ENCODE data around the gene RPTOR. TPM values are rescaled to one million over a fixed set of nuclear protein-coding genes. Genes with fewer than 3 reads are reported as not detected.

Gene RPTOR
- polyA plus RNA-seq, 1 donor (not counting 4 experiments of a cell fraction or from before 2014, with no cell fraction given): 4.0 TPM

- H4K20me1 ChIP-seq (ENCODE audit: control insufficient read depth, extremely low read depth, insufficient read depth, low read length): no peaks in the 10 kb centered on the region
- H3K36me3 ChIP-seq (ENCODE audit: control insufficient read depth in 2 of 2, extremely low read depth in 1 of 2, insufficient read depth in 2 of 2, low read length in 2 of 2): peaks cover 3 to 11% of the 10 kb centered on the region in 2 experiments
- peak overlapping the region; percentile 88 for H3K27ac ChIP-seq (ENCODE audit: control insufficient read depth, insufficient read depth, low read length)
- H3K9me1 ChIP-seq (ENCODE audit: control insufficient read depth, extremely low read depth, insufficient read depth, low read length): peaks cover 3% of the 10 kb centered on the region
- peaks cover 30% of the 10 kb centered on the region for H3K4me1 ChIP-seq (ENCODE audit: control insufficient read depth, extremely low read depth, insufficient read depth, low read length)
- no peaks in the 10 kb centered on the region for H3K27me3 ChIP-seq (ENCODE audit: control insufficient read depth, extremely low read depth, insufficient read depth, low read length)
- no peaks in the 10 kb centered on the region for H3K79me2 ChIP-seq (ENCODE audit: control insufficient read depth, insufficient read depth, low read length)
- DNase-seq (ENCODE audit: low read depth, low spot score) (no peak), FAIRE-seq (peak; percentile 43)
- dilution Hi-C loops (cut with MboI; ENCODE audit: extremely low pct_ligation_motif_present, low sequenced_read_pairs): no loop called here
- no peak overlapping the region for H2AFZ ChIP-seq (ENCODE audit: control insufficient read depth, low read length)
- no peaks in the 10 kb centered on the region for H3K9me3 ChIP-seq (ENCODE audit: control insufficient read depth, low read depth, low read length)
- TF ChIP-seq, protein P1, sequence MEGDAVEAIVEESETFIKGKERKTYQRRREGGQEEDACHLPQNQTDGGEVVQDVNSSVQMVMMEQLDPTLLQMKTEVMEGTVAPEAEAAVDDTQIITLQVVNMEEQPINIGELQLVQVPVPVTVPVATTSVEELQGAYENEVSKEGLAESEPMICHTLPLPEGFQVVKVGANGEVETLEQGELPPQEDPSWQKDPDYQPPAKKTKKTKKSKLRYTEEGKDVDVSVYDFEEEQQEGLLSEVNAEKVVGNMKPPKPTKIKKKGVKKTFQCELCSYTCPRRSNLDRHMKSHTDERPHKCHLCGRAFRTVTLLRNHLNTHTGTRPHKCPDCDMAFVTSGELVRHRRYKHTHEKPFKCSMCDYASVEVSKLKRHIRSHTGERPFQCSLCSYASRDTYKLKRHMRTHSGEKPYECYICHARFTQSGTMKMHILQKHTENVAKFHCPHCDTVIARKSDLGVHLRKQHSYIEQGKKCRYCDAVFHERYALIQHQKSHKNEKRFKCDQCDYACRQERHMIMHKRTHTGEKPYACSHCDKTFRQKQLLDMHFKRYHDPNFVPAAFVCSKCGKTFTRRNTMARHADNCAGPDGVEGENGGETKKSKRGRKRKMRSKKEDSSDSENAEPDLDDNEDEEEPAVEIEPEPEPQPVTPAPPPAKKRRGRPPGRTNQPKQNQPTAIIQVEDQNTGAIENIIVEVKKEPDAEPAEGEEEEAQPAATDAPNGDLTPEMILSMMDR (optimal IDR thresholded peaks at IDR 0.05 in 1 of 3, IDR thresholded peaks at IDR 0.05 in 1 of 3, conservative IDR thresholded peaks at IDR 0.05 in 1 of 3; ENCODE audit: extremely low read depth in 1 of 3, insufficient read depth in 2 of 3, low read length in 3 of 3): peak; percentile 66 to 82 (median 77)
- no peak for TF ChIP-seq EZH2 (IDR thresholded peaks at IDR 0.05; ENCODE audit: low read length)
- peak overlapping the region; percentile 4 for H3K9ac ChIP-seq (ENCODE audit: control insufficient read depth, extremely low read depth, insufficient read depth, low read length)
- no peak overlapping the region for H3K4me3 ChIP-seq (ENCODE audit: control insufficient read depth in 2 of 3, extremely low read depth in 1 of 3, insufficient read depth in 2 of 3, low read depth in 1 of 3, low read length in 3 of 3)
- H3K4me2 ChIP-seq (ENCODE audit: control insufficient read depth, extremely low read depth, insufficient read depth, low read depth, low read length): no peak overlapping the region
Measured at GRCh38 chr17:80899402-80900268, 355.0 kb downstream of the RPTOR start.

- Histone ChIP-seq H3K79me2 (ENCODE audit: control insufficient read depth, insufficient read depth, low read length) (no peaks in the 10 kb centered on the region), H3K4me1 (ENCODE audit: control insufficient read depth, extremely low read depth, insufficient read depth, low read length) (peaks cover 30% of the 10 kb centered on the region), H4K20me1 (ENCODE audit: control insufficient read depth, extremely low read depth, insufficient read depth, low read length) (no peaks in the 10 kb centered on the region), H3K27me3 (ENCODE audit: control insufficient read depth, extremely low read depth, insufficient read depth, low read length) (no peaks in the 10 kb centered on the region), H3K36me3 (ENCODE audit: control insufficient read depth in 2 of 2, extremely low read depth in 1 of 2, insufficient read depth in 2 of 2, low read length in 2 of 2) (peaks cover 3 to 9% of the 10 kb centered on the region in 2 experiments), H3K27ac (ENCODE audit: control insufficient read depth, insufficient read depth, low read length) (peak overlapping the region; percentile 88), H3K9ac (ENCODE audit: control insufficient read depth, extremely low read depth, insufficient read depth, low read length) (peak overlapping the region; percentile 78), H3K4me3 (ENCODE audit: control insufficient read depth in 2 of 3, extremely low read depth in 1 of 3, insufficient read depth in 2 of 3, low read depth in 1 of 3, low read length in 3 of 3) (peak overlapping the region in 1 of 3 experiments; percentile 32), H3K4me2 (ENCODE audit: control insufficient read depth, extremely low read depth, insufficient read depth, low read depth, low read length) (peak overlapping the region; percentile 42), H3K9me1 (ENCODE audit: control insufficient read depth, extremely low read depth, insufficient read depth, low read length) (peaks cover 3% of the 10 kb centered on the region), H3K9me3 (ENCODE audit: control insufficient read depth, low read depth, low read length) (no peaks in the 10 kb centered on the region), H2AFZ (ENCODE audit: control insufficient read depth, low read length) (no peak overlapping the region)
- peak; percentile 68 for FAIRE-seq
- DNase-seq (ENCODE audit: low read depth, low spot score): no peak
- TF ChIP-seq, protein P1 (optimal IDR thresholded peaks at IDR 0.05 in 1 of 3, IDR thresholded peaks at IDR 0.05 in 1 of 3, conservative IDR thresholded peaks at IDR 0.05 in 1 of 3; ENCODE audit: extremely low read depth in 1 of 3, insufficient read depth in 2 of 3, low read length in 3 of 3): no peak
- TF ChIP-seq EZH2 (IDR thresholded peaks at IDR 0.05; ENCODE audit: low read length): no peak
- dilution Hi-C loops (cut with MboI; ENCODE audit: extremely low pct_ligation_motif_present, low sequenced_read_pairs): no loop called here
Measured at GRCh38 chr17:80901319-80901718, 356.7 kb downstream of the RPTOR start.

Data from keratinocyte (primary cell).